ENCODE measurements around the gene ZYX.
"Not testable (repeated sequence)": the region's sequence is repeated elsewhere in the genome, so short reads cannot be mapped to it uniquely, and the experiment has no call there.

The ZYX gene

DNA sequence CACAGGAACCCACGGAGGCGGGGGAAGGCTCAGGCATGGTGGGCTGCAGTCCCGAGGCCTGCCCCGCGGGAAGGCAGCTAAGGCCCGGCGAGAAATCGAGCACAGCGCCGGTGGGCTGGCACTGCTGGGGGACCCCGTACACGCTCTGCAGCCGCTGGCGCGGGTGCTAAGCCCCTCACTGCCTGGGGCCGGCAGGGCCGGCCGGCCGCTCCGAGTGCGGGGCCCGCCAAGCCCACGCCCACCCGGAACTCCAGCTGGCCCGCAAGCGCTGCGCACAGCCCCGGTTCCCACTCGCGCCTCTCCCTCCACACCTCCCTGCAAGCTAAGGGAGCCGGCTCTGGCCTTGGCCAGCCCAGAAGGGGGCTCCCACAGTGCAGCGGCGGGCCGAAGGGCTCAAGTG, 43.3 kb downstream of the ZYX start:
- DNase-seq = not testable (repeated sequence)

DNA sequence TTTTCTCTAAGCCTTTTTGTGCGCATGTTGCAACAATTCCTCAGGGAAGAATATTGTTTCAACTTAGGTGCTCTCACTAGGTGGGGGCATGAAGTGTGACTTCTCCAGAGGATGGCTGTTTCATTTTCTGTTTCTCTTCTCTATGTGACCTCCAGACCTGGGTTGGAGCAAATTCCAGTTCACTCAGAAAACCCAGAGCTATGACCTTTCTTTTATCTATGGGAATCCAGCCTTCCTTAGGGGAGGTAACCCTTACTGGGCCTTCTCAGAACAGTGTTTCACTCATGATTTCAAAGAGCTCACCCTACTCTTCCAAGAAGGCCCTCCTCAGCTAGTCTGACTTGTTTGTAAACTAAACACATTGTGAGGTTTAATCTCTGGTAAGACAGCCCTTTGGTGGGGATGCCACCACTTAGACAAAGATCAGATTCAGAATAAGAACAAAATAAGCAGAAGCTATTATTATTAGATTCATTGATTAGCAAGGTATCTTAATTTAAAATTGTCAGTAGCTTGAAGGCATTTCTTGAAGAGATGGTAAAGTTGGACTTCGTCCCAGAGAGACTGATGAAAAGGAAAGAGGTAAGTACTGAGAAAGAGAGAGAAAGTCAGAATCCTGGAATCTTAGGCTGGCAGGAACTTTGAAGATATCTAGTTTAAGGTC, 45.5 kb downstream of the ZYX start:
- DNase-seq = no peak

DNA sequence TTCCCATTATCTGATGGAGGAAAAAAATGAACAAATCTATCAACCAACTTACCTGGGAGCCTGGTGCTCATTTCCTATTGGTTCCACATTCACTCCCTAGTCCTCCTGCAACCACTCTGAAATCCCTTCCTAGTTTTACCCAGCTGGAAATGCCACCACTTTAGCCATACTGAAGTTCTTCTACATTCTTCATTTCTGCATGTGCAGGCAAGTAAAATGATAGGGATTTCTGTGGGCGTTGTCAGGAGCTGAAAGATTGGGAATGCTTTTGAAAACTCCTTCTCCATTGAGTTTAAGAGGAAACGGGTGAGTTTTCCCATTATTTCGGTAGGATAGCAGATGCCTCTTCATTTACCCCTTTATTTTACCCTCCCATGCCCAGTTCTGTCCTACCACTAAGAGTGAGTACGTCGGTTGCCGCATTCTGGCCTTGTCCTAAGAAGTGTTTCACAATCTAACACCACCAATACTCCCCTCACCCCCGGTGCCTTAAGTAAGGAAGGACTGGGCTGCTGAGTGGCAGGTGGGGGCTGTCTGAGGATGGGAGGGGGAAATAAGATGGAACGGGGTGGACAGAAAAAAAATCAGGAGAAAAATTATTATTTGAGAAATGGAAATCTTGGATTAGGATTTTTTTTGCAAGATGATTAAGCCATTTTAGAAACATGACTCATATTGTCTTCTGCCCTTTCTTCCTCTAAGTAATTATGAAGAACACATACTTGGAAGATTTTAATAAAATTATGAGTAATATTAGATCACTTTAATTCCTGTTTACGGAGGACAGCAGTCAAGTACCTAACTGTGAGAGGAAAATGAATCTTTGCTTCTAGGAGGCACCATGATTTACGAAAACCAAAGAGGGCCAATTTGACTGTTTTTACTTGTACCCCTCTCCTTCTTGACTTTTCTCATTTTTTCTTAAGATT, 48.9 kb downstream of the ZYX start:
- no peak for DNase-seq

DNA sequence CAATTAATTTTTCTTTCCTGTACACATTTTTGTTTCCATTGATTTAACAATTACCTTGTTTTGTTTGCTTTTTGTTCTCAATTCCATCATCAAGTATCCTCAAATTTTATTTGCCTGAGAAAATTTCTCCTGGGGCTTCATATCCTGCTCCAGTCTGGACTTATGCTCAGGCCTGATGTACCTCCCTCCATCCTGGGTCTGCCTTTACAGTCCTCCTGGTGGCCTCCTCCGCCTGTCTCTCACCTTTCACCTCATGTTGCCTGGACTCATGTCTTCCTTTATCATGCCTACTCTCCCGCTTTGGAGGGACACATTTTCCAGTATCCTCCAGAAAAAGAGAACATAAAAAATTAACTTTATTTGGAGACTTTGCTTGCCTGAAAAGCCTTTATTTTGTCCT, 50.0 kb downstream of the ZYX start:
- no peak for DNase-seq

DNA sequence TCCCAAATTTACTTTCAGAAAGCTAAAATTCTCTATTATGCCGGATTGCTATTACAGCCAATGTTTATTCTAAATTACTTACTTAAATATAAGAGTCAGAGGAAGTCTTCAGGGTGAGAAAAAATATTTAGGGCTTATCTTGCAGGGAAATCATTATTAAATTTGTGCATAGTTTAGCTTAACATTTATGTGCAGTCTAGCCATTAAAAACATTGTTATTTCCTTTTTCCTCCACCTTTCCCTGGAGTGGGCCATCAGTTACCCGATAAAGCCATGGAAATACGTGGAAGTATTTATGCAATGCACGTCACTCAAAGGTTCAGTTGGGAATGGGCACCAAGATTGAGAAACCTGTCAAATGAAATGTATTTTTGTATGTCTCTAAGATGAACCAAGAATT, 52.6 kb downstream of the ZYX start:
- DNase-seq = no peak

DNA sequence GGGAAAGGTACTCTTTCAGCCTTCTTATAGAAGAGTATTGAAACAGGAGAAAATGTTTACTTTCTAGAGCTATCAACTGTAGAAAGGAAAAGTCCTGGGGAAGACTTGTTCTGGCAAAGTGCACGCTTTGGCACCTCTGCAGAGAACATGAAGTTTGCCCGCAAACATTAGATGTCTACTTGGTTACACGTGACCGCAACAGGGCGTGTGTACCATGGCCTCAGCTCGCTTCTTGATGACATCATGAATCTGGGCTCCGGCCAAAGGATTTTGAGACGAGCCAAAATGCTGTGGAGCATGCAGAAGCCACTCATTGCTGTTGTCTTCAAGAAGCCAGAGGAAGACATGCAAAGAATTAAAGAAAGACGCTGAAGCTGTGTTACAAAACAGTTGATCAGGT, 53.5 kb downstream of the ZYX start:
- DNase-seq = no peak

DNA sequence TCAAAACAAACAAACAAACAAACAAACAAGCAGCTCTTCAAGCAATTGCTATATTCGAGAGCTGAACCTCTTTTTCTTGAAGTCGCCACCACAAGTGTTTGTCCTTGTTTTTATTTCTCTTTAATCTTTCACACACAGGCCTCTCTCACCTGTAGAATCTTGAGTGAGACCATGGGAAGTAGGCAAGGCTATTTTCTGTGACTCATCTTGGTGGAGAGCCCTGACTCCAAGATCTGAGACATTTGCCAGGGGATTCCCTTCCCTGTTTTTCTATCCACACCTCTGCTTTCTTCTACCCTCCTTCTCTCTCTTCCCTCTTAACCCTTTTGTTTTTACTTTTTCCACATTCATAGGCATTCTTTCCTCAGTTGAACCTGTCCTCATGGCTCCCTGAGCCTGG, 54.1 kb downstream of the ZYX start:
- DNase-seq = no peak

DNA sequence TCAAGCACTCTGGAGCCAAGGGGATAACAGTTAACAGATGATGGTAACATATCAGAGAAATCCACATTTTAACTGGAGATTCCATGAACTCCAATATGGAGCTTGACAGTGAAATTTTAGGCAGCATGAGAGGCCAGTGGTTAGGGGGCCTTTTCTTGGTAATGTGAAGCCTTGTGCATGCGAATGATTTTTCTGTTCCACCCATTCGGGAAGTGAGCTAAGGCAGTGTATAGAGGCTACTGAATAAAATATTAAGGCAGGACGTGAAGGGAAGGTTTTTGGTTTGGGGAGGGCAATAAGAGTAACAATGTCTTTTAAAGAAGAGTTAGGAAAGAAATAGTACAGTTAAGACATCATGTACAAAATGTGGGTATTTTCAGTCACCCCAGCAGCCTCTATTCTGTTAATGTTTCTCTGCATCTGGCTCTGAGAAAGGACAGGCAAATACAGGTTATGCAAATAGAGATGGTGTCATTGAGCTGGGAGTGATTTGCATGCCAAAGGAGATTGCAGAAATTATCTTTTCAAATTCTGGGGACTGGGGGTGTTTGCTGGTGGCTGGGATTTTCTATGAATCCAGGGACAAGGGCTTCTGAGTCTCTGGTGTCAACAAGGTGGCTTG, 55.3 kb downstream of the ZYX start:
- DNase-seq = no peak

DNA sequence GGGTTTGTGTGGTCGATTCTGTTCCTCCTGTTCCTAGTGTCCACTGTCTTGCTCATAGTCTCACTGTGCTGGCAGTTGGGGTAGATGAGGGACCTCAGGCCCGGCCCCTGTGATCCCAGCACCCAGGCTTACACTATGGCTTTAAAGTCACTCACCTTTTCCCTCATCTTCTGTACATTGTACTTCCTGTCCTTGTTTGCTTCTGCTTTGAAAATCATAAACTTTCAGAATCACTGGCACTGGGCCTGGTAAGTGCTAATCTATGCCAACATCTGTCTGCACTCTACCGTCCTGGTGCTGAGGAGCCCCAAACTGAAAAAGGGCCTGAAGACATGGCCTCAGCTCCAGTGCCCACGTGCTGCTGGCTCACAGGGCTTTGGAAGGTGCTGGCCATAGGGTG, 56.4 kb downstream of the ZYX start:
- DNase-seq = no peak

DNA sequence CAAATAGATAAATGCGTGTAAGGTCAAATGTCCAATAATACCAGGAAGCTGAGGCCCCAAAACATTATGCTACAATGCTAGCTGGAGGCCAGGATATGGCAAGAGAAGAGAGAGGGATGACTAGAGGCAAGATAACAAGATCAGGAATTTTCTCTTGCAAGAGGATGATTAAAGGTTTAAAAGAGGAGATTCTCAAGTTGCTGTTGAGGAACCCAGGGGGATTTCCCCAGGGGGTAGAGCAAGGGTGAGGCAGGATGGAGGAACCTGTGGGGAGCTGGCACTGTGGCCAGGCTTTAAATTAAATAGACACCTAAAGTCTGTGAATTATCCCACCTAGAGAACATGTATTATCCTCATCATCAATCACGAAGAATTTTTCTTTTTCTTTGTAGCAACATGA, 58.7 kb downstream of the ZYX start:
- DNase-seq = no peak
